Calu3 (cell line): Measurements from ENCODE around the gene AK9. TPM values are rescaled to one million over a fixed set of nuclear protein-coding genes. Genes with fewer than 3 reads are reported as not detected.

Experiments
- BruUV-seq: library from RNA; stranded (reverse); fragments of 400-500 nt; replicated peaks from 2 replicates; lab custom pipeline; 2021; lab: Mats Ljungman, UMichigan
- CTCF ChIA-PET: fragments of 300-600 bp; sonication (Branson Sonifier 250); formaldehyde crosslinking; loops from one replicate; lab custom pipeline; 2022; ENCODE audit warnings: antibody characterized with exemption; lab: Charles Lee
- DNase-seq: peaks from one replicate; pipeline ENCODE4 v3.0.0; 2022
- H3K27ac Mint-ChIP-seq: one replicate; pipeline ENCODE4 v1.8.0; 2022; ENCODE audit warnings: mixed read lengths; ENCODE audit not compliant: unreplicated experiment
- H3K27me3 Mint-ChIP-seq: one replicate; pipeline ENCODE4 v1.8.0; 2022; ENCODE audit warnings: mixed read lengths; ENCODE audit not compliant: unreplicated experiment
- H3K36me3 Mint-ChIP-seq: one replicate; pipeline ENCODE4 v1.8.0; 2022; ENCODE audit warnings: mild to moderate bottlenecking, moderate library complexity, mixed read lengths; ENCODE audit not compliant: insufficient read depth, unreplicated experiment
- H3K4me1 Mint-ChIP-seq: one replicate; pipeline ENCODE4 v1.8.0; 2022; ENCODE audit warnings: mild to moderate bottlenecking, low read depth, mixed read lengths; ENCODE audit not compliant: unreplicated experiment
- H3K4me3 Mint-ChIP-seq: one replicate; pipeline ENCODE4 v1.8.0; 2022; ENCODE audit warnings: mild to moderate bottlenecking, low read depth, moderate library complexity, mixed read lengths; ENCODE audit not compliant: unreplicated experiment
- H3K9me3 Mint-ChIP-seq: one replicate; pipeline ENCODE4 v1.8.0; 2022; ENCODE audit warnings: low read depth, mixed read lengths; ENCODE audit not compliant: unreplicated experiment
- intact Hi-C: fragments of 100-400 bp; cut with micrococcal nuclease; formaldehyde crosslinking; loops from one replicate; pipeline ENCODE4 v1.10.0; 2022; ENCODE audit not compliant: unreplicated experiment
- total RNA-seq: library from RNA; stranded (reverse); gene quantifications from 2 replicates; pipeline ENCODE4 v1.2.3, GENCODE V29; 2022
- TF ChIP-seq, protein P1 (sequence below): fragments of 200-600 bp; IDR thresholded peaks from one replicate; pipeline ENCODE4 v1.8.0; 2022; ENCODE audit warnings: antibody characterized with exemption; ENCODE audit not compliant: unreplicated experiment

The AK9 gene
- total RNA-seq, 1 experiment from 2014 or later, result 7.6 TPM

GRCh38 chr6:109676724-109677123 is 14.3 kb downstream of the AK9 start:
- TF ChIP-seq, protein P1, sequence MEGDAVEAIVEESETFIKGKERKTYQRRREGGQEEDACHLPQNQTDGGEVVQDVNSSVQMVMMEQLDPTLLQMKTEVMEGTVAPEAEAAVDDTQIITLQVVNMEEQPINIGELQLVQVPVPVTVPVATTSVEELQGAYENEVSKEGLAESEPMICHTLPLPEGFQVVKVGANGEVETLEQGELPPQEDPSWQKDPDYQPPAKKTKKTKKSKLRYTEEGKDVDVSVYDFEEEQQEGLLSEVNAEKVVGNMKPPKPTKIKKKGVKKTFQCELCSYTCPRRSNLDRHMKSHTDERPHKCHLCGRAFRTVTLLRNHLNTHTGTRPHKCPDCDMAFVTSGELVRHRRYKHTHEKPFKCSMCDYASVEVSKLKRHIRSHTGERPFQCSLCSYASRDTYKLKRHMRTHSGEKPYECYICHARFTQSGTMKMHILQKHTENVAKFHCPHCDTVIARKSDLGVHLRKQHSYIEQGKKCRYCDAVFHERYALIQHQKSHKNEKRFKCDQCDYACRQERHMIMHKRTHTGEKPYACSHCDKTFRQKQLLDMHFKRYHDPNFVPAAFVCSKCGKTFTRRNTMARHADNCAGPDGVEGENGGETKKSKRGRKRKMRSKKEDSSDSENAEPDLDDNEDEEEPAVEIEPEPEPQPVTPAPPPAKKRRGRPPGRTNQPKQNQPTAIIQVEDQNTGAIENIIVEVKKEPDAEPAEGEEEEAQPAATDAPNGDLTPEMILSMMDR, result no peak
- Mint-ChIP-seq H3K27me3 (no peaks in the 10 kb centered on the region), H3K27ac (no peak overlapping the region), H3K36me3 (no peaks in the 10 kb centered on the region), H3K9me3 (peaks cover 2% of the 10 kb centered on the region), H3K4me3 (no peak overlapping the region), H3K4me1 (no peaks in the 10 kb centered on the region)
- intact Hi-C loops, result no loop called here
- BruUV-seq, result no TSS peak
- DNase-seq, result no peak
- CTCF ChIA-PET, result no interaction called here

DNA sequence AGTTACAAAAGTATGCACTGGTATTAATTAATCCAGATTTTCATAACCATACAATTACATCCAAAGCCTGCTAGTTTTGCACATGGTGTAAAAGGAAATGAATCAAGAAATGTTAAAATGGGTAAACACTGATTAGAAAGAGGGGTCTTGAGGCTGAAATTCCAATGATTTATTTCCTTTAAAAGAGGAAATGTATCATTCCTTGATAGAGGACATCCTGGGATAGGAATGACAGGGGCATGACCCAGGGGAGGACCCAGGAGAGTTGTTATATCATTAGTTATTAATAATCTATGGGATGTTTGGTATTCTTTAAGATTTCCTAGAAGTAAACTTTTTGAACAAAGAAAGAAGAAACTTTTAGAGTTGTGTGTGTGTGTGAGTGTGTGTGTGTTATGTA is 18.2 kb downstream of the AK9 start:
- CTCF ChIA-PET, result no interaction called here
- DNase-seq, result no peak
- Mint-ChIP-seq H3K36me3 (no peaks in the 10 kb centered on the region), H3K4me3 (no peak overlapping the region), H3K27ac (no peak overlapping the region), H3K9me3 (no peaks in the 10 kb centered on the region), H3K27me3 (no peaks in the 10 kb centered on the region), H3K4me1 (no peaks in the 10 kb centered on the region)
- BruUV-seq, result no TSS peak
- TF ChIP-seq, protein P1, result no peak
- intact Hi-C loops, result no loop called here

DNA sequence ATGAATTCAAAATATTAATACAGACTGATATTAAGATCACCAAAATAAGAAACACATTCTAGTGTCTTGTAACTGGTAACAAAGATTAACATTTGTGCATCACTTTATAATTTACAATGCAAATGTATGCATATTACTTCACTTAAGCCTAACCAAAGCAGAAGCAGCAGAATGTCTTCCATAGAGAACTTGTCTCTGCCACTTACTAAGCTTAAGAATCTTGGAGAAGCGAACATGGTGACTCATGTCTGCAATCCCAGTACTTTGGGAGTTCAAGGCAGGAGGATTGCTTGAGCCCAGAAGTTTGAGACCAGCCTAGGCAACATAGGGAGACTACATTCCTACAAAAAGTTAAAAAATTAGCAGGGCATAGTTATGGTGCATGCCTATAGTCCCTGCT is 18.8 kb downstream of the AK9 start:
- no TSS peak for BruUV-seq
- H3K4me3 Mint-ChIP-seq, result no peak overlapping the region
- CTCF ChIA-PET, result no interaction called here
- H3K4me1 Mint-ChIP-seq, result no peaks in the 10 kb centered on the region
- intact Hi-C loops, result no loop called here
- TF ChIP-seq, protein P1, result no peak
- no peaks in the 10 kb centered on the region for H3K27me3 Mint-ChIP-seq
- no peak overlapping the region for H3K27ac Mint-ChIP-seq
- no peaks in the 10 kb centered on the region for H3K36me3 Mint-ChIP-seq
- no peak for DNase-seq
- H3K9me3 Mint-ChIP-seq, result no peaks in the 10 kb centered on the region

DNA sequence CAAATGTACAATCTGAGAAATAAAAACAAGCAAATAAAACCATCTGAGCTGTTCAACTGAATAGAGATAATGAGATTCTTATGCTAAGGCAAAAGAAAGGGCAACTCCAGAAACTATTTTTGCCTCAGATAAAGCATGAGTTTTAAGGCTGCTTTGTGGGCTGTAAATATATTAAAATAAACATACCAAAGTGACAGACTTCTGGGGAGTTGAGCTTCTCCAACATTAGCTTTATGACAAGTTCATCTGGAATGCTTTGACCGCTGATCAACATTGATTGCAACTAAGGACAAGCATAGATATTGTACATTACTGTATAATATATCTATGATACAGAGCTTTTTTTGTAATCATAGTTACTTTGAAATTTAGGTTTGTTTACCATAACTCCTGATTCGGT is 19.3 kb downstream of the AK9 start:
- intact Hi-C loops, result no loop called here
- BruUV-seq, result no TSS peak
- no peak overlapping the region for H3K4me3 Mint-ChIP-seq
- H3K36me3 Mint-ChIP-seq, result no peaks in the 10 kb centered on the region
- TF ChIP-seq, protein P1, result no peak
- H3K27ac Mint-ChIP-seq, result no peak overlapping the region
- DNase-seq, result no peak
- H3K27me3 Mint-ChIP-seq, result no peaks in the 10 kb centered on the region
- H3K9me3 Mint-ChIP-seq, result no peaks in the 10 kb centered on the region
- no peaks in the 10 kb centered on the region for H3K4me1 Mint-ChIP-seq
- CTCF ChIA-PET, result no interaction called here
